GM12865 (cell line): ENCODE data around the gene MYO10.

Experiments used
- DNase-seq: peaks from one replicate; pipeline ENCODE4 v3.0.0; 2010; ENCODE audit warnings: low read depth
- H3K4me3 ChIP-seq: 2 replicates; pipeline ENCODE4 v1.5.1; 2011; ENCODE audit warnings: mild to moderate bottlenecking, low read depth, low read length, control low read depth
- CTCF ChIP-seq: IDR thresholded peaks from 2 replicates; pipeline ENCODE4 v1.5.1; 2011; ENCODE audit warnings: low read length, control low read depth, low read depth, inconsistent platforms; ENCODE audit not compliant: insufficient read depth; ENCODE audit errors: missing control alignments

Gene MYO10

DNA sequence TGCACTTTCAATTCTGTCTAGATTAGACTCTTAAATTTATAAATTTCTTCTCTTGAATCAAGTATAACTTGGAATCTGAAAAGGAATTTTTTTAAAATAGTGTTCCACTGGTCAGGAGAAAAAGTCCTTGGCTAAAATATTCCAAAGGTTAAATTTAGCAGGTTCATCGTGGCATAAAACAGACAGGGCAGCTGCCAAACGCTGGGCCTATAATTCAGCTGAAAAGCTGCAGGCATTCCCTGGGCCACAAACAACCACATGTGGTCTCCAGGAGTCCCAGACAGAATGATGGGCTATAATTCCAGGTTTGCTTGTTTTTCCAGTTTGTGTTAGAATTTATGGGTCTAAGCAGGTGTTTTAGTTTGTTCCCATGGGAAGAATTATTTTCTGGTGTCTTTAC is 248.2 kb downstream of the MYO10 start:
- DNase-seq, result no peak

DNA sequence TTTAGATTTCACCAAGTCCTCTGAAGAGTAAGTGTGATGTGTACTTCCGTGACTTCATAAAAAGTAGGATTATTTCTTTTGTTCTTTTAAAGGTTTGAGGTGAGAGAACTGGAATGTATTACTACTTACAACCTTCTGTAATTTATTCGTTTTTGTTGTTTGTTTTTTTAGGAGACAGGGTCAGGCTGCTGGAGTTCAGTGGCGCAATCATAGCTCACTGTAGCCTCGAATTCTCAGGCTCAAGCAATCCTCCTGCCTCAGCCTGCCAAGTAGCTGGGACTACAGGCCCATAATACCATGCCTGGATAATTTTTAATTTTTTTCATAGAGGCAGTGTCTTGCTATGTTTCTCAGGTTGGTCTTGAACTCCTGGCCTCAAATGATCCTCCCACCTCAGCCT is 251.0 kb downstream of the MYO10 start:
- H3K4me3 ChIP-seq, result no peak overlapping the region
- DNase-seq, result no peak
- TF ChIP-seq CTCF, result no peak

More for the DNA sequence above, 248.2 kb downstream of the MYO10 start:
- TF ChIP-seq CTCF, result no peak
- H3K4me3 ChIP-seq, result no peak overlapping the region

DNA sequence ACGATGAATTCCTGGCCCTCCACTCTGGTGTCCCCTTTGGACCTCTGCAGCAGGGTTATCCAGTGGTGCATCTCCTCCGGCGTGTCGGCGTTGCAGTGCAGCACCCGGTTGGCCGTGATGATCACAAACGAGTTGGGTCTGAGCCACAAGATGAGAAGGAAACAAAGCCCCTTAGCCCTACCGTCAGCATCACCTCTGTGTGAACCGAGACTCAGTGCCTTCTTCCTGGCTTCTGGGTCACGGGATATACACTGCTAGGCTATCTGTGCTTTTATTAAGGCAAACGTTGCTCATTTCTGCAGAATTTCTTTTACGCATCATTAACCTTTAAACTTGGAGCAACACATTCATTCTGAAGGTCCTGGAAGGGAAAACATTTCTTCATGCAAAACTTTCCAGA is 254.2 kb downstream of the MYO10 start:
- no peak for DNase-seq
- H3K4me3 ChIP-seq, result no peak overlapping the region
- no peak for TF ChIP-seq CTCF

DNA sequence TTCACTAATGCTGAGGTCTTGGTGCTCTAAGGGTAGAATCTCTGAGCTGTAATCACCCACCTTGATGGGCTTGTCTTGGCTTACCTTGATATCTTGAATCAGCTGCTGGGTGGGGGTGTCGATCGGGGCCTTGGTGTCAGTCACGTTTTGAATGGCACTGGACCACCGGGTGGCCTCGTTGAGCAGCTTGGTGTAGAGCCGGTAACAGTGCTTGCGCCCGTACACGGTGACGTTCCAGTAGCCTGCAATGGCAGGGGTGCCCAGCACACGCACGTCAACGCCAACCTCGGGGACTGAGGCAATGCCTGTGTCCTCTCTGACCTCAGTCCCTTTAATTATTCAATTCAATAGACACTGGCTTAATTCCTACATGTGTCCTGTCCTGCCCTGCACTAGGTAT is 256.2 kb downstream of the MYO10 start:
- TF ChIP-seq CTCF, result no peak
- no peak overlapping the region for H3K4me3 ChIP-seq
- DNase-seq, result no peak

DNA sequence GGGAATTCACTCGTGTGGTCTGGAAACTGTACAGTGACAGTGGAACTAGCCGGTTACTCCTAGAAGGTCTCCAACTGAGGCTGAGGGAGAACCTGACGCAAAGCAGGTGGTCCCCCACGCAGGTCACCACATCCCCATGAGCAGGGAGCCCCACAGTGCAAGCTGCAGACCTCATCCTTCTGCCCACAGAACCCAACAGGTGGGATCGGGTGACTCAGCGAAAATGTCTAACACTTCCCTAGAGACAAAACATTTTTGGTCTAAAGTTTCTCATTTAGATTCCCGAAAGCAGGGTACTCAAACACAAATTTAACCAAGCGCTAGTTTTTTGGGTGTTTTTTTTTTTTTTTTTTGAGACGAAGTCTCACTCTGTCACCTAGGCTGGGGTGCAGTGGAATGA is 256.9 kb downstream of the MYO10 start:
- DNase-seq, result no peak
- no peak overlapping the region for H3K4me3 ChIP-seq
- no peak for TF ChIP-seq CTCF

GRCh38 chr5:16675806-16676205 is 260.3 kb downstream of the MYO10 start:
- DNase-seq, result no peak
- TF ChIP-seq CTCF, result no peak

DNA sequence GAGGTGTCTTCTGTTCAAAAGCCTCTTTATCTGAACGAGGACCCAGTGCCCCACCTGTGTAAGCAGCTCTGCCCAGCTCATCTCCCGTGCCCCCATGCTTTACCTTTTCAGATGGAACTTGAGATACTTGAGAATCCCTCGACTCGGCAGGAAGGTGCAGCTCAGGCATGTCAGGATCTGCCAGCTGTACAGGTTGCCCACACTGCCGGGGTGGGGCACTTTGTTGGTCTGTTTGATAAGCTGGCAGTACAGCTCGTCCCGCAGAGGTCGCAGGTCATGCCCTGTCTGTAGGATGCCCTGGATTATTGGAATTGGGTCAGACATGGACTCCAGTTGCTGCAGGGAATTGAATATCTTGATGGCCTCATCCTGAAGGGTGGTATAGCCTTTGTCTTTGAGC is 261.3 kb downstream of the MYO10 start:
- H3K4me3 ChIP-seq, result no peak overlapping the region
- DNase-seq, result no peak
- no peak for TF ChIP-seq CTCF

More at GRCh38 chr5:16675806-16676205, 260.3 kb downstream of the MYO10 start:
- no peak overlapping the region for H3K4me3 ChIP-seq
